ENCODE data around the gene ZNF862.

The ZNF862 gene

GRCh38 chr7:149838224-149838991 lies at the start of gene ZNF862:
TSS of gene ZNF862 (plus strand) at chr7:149838375. CDS start at chr7:149838612, 237 bp downstream.
- Histone ChIP-seq H3K9ac (ENCODE audit: low read depth, low read length) (peak within 1 kb of the TSS; percentile 90), H3K4me1 (ENCODE audit: insufficient read depth, low read length) (peaks cover 22% of the 10 kb centered on the region), H3K27me3 (ENCODE audit: insufficient read depth, low read length, poor library complexity) (peaks cover 3% of the 10 kb centered on the region), H3K4me3 (ENCODE audit: low read depth in 1 of 2, low read length in 2 of 2) (peak within 1 kb of the TSS; percentile 73 to 90), H3K79me2 (ENCODE audit: insufficient read depth, low read length) (peaks cover 17% of the 10 kb centered on the region), H3K4me2 (ENCODE audit: insufficient read depth, low read length) (peak within 1 kb of the TSS; percentile 81), H3K27ac (ENCODE audit: low read length) (peak within 1 kb of the TSS; percentile 81), H3K9me3 (ENCODE audit: insufficient read depth, low read length, severe bottlenecking) (no peaks in the 10 kb centered on the region), H2AFZ (ENCODE audit: low read depth, low read length) (peak within 1 kb of the TSS; percentile 80), H4K20me1 (ENCODE audit: insufficient read depth, low read length) (peaks cover 10% of the 10 kb centered on the region; the same call in 1 of the 2 replicates), H3K36me3 (ENCODE audit: insufficient read depth, low read length) (no peaks in the 10 kb centered on the region; the same call in 1 of the 2 replicates)
- TF ChIP-seq, protein P1, sequence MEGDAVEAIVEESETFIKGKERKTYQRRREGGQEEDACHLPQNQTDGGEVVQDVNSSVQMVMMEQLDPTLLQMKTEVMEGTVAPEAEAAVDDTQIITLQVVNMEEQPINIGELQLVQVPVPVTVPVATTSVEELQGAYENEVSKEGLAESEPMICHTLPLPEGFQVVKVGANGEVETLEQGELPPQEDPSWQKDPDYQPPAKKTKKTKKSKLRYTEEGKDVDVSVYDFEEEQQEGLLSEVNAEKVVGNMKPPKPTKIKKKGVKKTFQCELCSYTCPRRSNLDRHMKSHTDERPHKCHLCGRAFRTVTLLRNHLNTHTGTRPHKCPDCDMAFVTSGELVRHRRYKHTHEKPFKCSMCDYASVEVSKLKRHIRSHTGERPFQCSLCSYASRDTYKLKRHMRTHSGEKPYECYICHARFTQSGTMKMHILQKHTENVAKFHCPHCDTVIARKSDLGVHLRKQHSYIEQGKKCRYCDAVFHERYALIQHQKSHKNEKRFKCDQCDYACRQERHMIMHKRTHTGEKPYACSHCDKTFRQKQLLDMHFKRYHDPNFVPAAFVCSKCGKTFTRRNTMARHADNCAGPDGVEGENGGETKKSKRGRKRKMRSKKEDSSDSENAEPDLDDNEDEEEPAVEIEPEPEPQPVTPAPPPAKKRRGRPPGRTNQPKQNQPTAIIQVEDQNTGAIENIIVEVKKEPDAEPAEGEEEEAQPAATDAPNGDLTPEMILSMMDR (IDR thresholded peaks at IDR 0.05; ENCODE audit: borderline replicate concordance, extremely low read depth, low read length, poor library complexity, severe bottlenecking), result peak; percentile 23
- no peak for TF ChIP-seq EZH2 (IDR thresholded peaks at IDR 0.05; ENCODE audit: borderline replicate concordance, low read depth, low read length, severe bottlenecking)
- peak; percentile 96 for ATAC-seq (ENCODE audit: insufficient read depth, low read depth)
- DNase-seq, result peak; percentile 97

- ATAC-seq (ENCODE audit: insufficient read depth, low read depth) (no peak), DNase-seq (no peak)
- H3K9me3 ChIP-seq (ENCODE audit: insufficient read depth, low read length, severe bottlenecking), result no peaks in the 10 kb centered on the region
- no peak overlapping the region for H3K27ac ChIP-seq (ENCODE audit: low read length)
- H2AFZ ChIP-seq (ENCODE audit: low read depth, low read length), result no peak overlapping the region
- H3K4me2 ChIP-seq (ENCODE audit: insufficient read depth, low read length), result no peak overlapping the region
- H3K27me3 ChIP-seq (ENCODE audit: insufficient read depth, low read length, poor library complexity), result no peaks in the 10 kb centered on the region
- H3K4me1 ChIP-seq (ENCODE audit: insufficient read depth, low read length), result no peaks in the 10 kb centered on the region
- no peak overlapping the region for H3K9ac ChIP-seq (ENCODE audit: low read depth, low read length)
- no peaks in the 10 kb centered on the region for H3K79me2 ChIP-seq (ENCODE audit: insufficient read depth, low read length)
- H3K36me3 ChIP-seq (ENCODE audit: insufficient read depth, low read length), result no peaks in the 10 kb centered on the region
- H4K20me1 ChIP-seq (ENCODE audit: insufficient read depth, low read length), result no peaks in the 10 kb centered on the region; the same call in 1 of the 2 replicates
- H3K4me3 ChIP-seq (ENCODE audit: low read depth in 1 of 2, low read length in 2 of 2), result no peak overlapping the region
- TF ChIP-seq, protein P1 (IDR thresholded peaks at IDR 0.05; ENCODE audit: borderline replicate concordance, extremely low read depth, low read length, poor library complexity, severe bottlenecking), result no peak
- no peak for TF ChIP-seq EZH2 (IDR thresholded peaks at IDR 0.05; ENCODE audit: borderline replicate concordance, low read depth, low read length, severe bottlenecking)
These were observed 49.1 kb upstream of the ZNF862 start for GRCh38 chr7:149789101-149789500.

- H2AFZ ChIP-seq (ENCODE audit: low read depth, low read length), result no peak overlapping the region
- no peaks in the 10 kb centered on the region for H3K4me1 ChIP-seq (ENCODE audit: insufficient read depth, low read length)
- TF ChIP-seq EZH2 (IDR thresholded peaks at IDR 0.05; ENCODE audit: borderline replicate concordance, low read depth, low read length, severe bottlenecking), result no peak
- TF ChIP-seq, protein P1 (IDR thresholded peaks at IDR 0.05; ENCODE audit: borderline replicate concordance, extremely low read depth, low read length, poor library complexity, severe bottlenecking), result no peak
- no peak overlapping the region for H3K4me3 ChIP-seq (ENCODE audit: low read depth in 1 of 2, low read length in 2 of 2)
- H3K9me3 ChIP-seq (ENCODE audit: insufficient read depth, low read length, severe bottlenecking), result no peaks in the 10 kb centered on the region
- H3K9ac ChIP-seq (ENCODE audit: low read depth, low read length), result no peak overlapping the region
- DNase-seq (no peak), ATAC-seq (ENCODE audit: insufficient read depth, low read depth) (no peak)
- no peaks in the 10 kb centered on the region for H3K36me3 ChIP-seq (ENCODE audit: insufficient read depth, low read length)
- H4K20me1 ChIP-seq (ENCODE audit: insufficient read depth, low read length), result no peaks in the 10 kb centered on the region; the same call in 1 of the 2 replicates
- no peaks in the 10 kb centered on the region for H3K79me2 ChIP-seq (ENCODE audit: insufficient read depth, low read length)
- no peaks in the 10 kb centered on the region for H3K27me3 ChIP-seq (ENCODE audit: insufficient read depth, low read length, poor library complexity)
- no peak overlapping the region for H3K27ac ChIP-seq (ENCODE audit: low read length)
- H3K4me2 ChIP-seq (ENCODE audit: insufficient read depth, low read length), result no peak overlapping the region
These were observed 48.0 kb upstream of the ZNF862 start for GRCh38 chr7:149790146-149790548.
